Body of pancreas (tissue), 4 donors: ENCODE measurements around the gene FXYD3.

Experiments
- POLR2A ChIP-seq, 3 donors: fragments of 450-650 bp; IDR thresholded peaks; one replicate each; pipeline ENCODE4 v1.6.1; 2016; ENCODE audit warnings: antibody characterized with exemption in 3 of 3, mild to moderate bottlenecking in 2 of 3
- TF ChIP-seq, protein P1 (sequence below), 7 experiments: fragments of 450-650 bp in 4 of 7; fragments of 200-600 bp in 3 of 7; sonication (generic) in 3 of 7; IDR thresholded peaks; one replicate each; pipeline ENCODE4 v1.5.1; 2016 to 2019; ENCODE audit warnings: antibody characterized with exemption in 7 of 7

DNA sequence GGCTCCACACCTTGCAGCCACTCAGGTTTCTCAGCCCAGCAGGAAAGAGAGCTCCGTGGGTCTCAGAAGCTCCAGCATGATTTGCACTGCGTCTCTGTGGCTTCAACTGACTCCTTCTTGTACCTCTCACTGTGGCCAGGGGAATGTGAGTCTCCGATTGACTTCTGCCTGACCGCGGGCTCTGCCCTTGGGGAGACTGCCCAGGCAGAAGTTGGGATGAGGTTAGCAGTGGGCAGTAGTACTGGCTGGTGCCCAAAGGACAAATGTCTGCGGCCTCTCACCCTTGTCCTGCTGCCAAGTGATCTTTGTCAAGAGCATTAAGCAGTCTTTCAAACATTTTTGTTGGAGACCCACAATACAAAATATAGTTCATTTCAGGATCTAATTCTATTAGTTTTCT is 34.4 kb upstream of the FXYD3 start:
- TF ChIP-seq, protein P1, sequence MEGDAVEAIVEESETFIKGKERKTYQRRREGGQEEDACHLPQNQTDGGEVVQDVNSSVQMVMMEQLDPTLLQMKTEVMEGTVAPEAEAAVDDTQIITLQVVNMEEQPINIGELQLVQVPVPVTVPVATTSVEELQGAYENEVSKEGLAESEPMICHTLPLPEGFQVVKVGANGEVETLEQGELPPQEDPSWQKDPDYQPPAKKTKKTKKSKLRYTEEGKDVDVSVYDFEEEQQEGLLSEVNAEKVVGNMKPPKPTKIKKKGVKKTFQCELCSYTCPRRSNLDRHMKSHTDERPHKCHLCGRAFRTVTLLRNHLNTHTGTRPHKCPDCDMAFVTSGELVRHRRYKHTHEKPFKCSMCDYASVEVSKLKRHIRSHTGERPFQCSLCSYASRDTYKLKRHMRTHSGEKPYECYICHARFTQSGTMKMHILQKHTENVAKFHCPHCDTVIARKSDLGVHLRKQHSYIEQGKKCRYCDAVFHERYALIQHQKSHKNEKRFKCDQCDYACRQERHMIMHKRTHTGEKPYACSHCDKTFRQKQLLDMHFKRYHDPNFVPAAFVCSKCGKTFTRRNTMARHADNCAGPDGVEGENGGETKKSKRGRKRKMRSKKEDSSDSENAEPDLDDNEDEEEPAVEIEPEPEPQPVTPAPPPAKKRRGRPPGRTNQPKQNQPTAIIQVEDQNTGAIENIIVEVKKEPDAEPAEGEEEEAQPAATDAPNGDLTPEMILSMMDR (IDR thresholded peaks at IDR 0.05): no peak
- TF ChIP-seq POLR2A (IDR thresholded peaks at IDR 0.05): no peak
